GM21515 (cell line): ENCODE data around the gene GASK1A.
"Not testable (repeated sequence)": the region's sequence is repeated elsewhere in the genome, so short reads cannot be mapped to it uniquely, and the experiment has no call there.

Experiments used
- ATAC-seq: cut with Tn5 transposase; IDR thresholded peaks from one replicate; pipeline ENCODE4 v1.9.1; 2021; ENCODE audit not compliant: unreplicated experiment

The GASK1A gene

GRCh38 chr3:43061101-43061895 is 82.2 kb downstream of the GASK1A start:
- ATAC-seq, result no peak

- no peak for ATAC-seq
These were observed 83.0 kb downstream of the GASK1A start for GRCh38 chr3:43062040-43062563.

- ATAC-seq, result no peak
These were observed 83.5 kb downstream of the GASK1A start for GRCh38 chr3:43062564-43063040.

- no peak for ATAC-seq
These were observed 84.0 kb downstream of the GASK1A start for GRCh38 chr3:43063114-43063513.

- not testable (repeated sequence) for ATAC-seq
These were observed 91.6 kb downstream of the GASK1A start for GRCh38 chr3:43070670-43071069.

GRCh38 chr3:43071313-43071893 is 92.3 kb downstream of the GASK1A start:
- no peak for ATAC-seq

- ATAC-seq, result no peak
These were observed 93.2 kb downstream of the GASK1A start for GRCh38 chr3:43072361-43072760.

GRCh38 chr3:43073116-43073835 is 94.2 kb downstream of the GASK1A start:
- no peak for ATAC-seq

- no peak for ATAC-seq
These were observed 94.7 kb downstream of the GASK1A start for GRCh38 chr3:43073836-43074220.

- ATAC-seq, result no peak
These were observed 95.4 kb downstream of the GASK1A start for GRCh38 chr3:43074482-43074881.

- no peak for ATAC-seq
These were observed 96.0 kb downstream of the GASK1A start for GRCh38 chr3:43074901-43075689.

GRCh38 chr3:43075904-43076661 is 97.0 kb downstream of the GASK1A start:
- no peak for ATAC-seq

GRCh38 chr3:43076857-43077256 is 97.7 kb downstream of the GASK1A start:
- no peak for ATAC-seq

GRCh38 chr3:43077261-43077660 is 98.2 kb downstream of the GASK1A start:
- ATAC-seq, result no peak

- ATAC-seq, result no peak
These were observed 98.6 kb downstream of the GASK1A start for GRCh38 chr3:43077707-43078106.

- ATAC-seq, result no peak
These were observed 100.6 kb downstream of the GASK1A start for GRCh38 chr3:43079536-43080332.

- ATAC-seq, result no peak
These were observed 101.8 kb downstream of the GASK1A start for GRCh38 chr3:43080726-43081568.

- no peak for ATAC-seq
These were observed 102.7 kb downstream of the GASK1A start for GRCh38 chr3:43081796-43082195.
